Esophagus (tissue), 2 donors: ENCODE data around the gene ALDH3A1. TPM values are rescaled to one million over a fixed set of nuclear protein-coding genes. Genes with fewer than 3 reads are reported as not detected.

Experiments
- polyA plus RNA-seq, 2 donors: library from polyadenylated mRNA; stranded (reverse); fragments of 200-250 nt; gene quantifications; one replicate each; pipeline ENCODE4 v1.2.3, GENCODE V29; 2013
- donor health status: healthy with polysubstance abuse.
- donor health status: Bipolar disorder and iron deficiency.

Gene ALDH3A1
- polyA plus RNA-seq, 2 donors: 202 to 673 TPM

Other genes starting within 250 kb of the ALDH3A1 start
- gene SLC47A1, start 214.4 kb downstream of the ALDH3A1 start, polyA plus RNA-seq: 1 to 10 TPM; 1.1 to 1.4 TPM
- 100 to 1,000 TPM in 1 of 2 donors, 10 to 100 TPM in 1; 77.3 to 106 TPM for gene ALDH3A2, start 99.5 kb downstream of the ALDH3A1 start, polyA plus RNA-seq
- 1 to 10 TPM; 1.1 to 2.7 TPM for gene SLC47A2, start 31.7 kb downstream of the ALDH3A1 start, polyA plus RNA-seq
- 1 to 10 TPM; 4.2 to 5.4 TPM for gene ULK2, start 119.6 kb upstream of the ALDH3A1 start, polyA plus RNA-seq
- gene AKAP10, start 229.5 kb upstream of the ALDH3A1 start, polyA plus RNA-seq: 1 to 10 TPM; 5.5 to 6.2 TPM